Measurements from ENCODE around the gene THBD. TPM values are rescaled to one million over a fixed set of nuclear protein-coding genes. Genes with fewer than 3 reads are reported as not detected.
A peak's percentile ranks its signal among the peaks of the same experiment; 100 is the strongest.

Gene THBD
- total and polyA plus RNA-seq, 2 experiments from 2014 or later: 0.10 to 0.97 TPM

DNA sequence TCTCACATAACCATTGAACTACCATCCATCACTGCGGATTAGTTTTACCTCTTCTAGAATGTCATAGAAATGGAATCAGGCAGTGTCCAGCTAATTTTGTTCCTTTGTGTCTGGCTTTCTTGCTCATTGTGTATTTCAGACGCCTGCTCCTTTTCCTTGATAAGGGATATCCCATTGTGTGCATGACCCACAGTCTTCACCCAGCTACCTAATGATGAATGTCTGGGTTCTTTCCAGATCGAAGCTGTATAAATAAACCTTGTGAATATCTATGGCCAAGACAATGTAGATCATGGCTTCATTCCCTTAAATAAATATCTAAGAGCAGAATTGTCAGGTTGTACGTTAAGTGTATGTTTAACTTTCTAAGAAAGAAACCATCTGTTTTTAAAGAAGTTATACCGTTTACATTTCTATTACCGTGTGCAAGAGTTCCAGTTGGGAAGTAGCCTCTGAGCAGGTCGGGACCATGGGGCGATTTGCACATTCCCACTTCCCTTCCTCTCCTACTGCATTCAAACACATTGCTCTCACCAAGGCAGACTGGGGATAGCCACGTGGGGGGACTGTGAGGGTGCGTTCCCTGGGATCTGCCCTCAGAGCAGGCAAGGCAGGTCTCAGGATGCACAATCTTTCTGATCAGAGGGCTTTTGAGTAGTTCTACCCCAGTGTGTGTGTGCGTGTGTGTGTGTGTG is 23.6 kb upstream of the THBD start (continued):
- TF ChIP-seq, protein P1, sequence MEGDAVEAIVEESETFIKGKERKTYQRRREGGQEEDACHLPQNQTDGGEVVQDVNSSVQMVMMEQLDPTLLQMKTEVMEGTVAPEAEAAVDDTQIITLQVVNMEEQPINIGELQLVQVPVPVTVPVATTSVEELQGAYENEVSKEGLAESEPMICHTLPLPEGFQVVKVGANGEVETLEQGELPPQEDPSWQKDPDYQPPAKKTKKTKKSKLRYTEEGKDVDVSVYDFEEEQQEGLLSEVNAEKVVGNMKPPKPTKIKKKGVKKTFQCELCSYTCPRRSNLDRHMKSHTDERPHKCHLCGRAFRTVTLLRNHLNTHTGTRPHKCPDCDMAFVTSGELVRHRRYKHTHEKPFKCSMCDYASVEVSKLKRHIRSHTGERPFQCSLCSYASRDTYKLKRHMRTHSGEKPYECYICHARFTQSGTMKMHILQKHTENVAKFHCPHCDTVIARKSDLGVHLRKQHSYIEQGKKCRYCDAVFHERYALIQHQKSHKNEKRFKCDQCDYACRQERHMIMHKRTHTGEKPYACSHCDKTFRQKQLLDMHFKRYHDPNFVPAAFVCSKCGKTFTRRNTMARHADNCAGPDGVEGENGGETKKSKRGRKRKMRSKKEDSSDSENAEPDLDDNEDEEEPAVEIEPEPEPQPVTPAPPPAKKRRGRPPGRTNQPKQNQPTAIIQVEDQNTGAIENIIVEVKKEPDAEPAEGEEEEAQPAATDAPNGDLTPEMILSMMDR (conservative IDR thresholded peaks at IDR 0.05; ENCODE audit: low read depth in 2 of 2): no peak
- TF ChIP-seq ETS1 (IDR thresholded peaks at IDR 0.05): no peak
- no peak for TF ChIP-seq ZNF331 (CRISPR knock-in tag; IDR thresholded peaks at IDR 0.05; ENCODE audit: low read depth)
- no peak for TF ChIP-seq POLR2AphosphoS5 (IDR thresholded peaks at IDR 0.05; ENCODE audit: low read depth)
- TF ChIP-seq STAT1 (IDR thresholded peaks at IDR 0.05; ENCODE audit: unreplicated experiment): no peak
- no peak for TF ChIP-seq ZNF114 (CRISPR knock-in tag; IDR thresholded peaks at IDR 0.05)

- TF ChIP-seq, protein P2, sequence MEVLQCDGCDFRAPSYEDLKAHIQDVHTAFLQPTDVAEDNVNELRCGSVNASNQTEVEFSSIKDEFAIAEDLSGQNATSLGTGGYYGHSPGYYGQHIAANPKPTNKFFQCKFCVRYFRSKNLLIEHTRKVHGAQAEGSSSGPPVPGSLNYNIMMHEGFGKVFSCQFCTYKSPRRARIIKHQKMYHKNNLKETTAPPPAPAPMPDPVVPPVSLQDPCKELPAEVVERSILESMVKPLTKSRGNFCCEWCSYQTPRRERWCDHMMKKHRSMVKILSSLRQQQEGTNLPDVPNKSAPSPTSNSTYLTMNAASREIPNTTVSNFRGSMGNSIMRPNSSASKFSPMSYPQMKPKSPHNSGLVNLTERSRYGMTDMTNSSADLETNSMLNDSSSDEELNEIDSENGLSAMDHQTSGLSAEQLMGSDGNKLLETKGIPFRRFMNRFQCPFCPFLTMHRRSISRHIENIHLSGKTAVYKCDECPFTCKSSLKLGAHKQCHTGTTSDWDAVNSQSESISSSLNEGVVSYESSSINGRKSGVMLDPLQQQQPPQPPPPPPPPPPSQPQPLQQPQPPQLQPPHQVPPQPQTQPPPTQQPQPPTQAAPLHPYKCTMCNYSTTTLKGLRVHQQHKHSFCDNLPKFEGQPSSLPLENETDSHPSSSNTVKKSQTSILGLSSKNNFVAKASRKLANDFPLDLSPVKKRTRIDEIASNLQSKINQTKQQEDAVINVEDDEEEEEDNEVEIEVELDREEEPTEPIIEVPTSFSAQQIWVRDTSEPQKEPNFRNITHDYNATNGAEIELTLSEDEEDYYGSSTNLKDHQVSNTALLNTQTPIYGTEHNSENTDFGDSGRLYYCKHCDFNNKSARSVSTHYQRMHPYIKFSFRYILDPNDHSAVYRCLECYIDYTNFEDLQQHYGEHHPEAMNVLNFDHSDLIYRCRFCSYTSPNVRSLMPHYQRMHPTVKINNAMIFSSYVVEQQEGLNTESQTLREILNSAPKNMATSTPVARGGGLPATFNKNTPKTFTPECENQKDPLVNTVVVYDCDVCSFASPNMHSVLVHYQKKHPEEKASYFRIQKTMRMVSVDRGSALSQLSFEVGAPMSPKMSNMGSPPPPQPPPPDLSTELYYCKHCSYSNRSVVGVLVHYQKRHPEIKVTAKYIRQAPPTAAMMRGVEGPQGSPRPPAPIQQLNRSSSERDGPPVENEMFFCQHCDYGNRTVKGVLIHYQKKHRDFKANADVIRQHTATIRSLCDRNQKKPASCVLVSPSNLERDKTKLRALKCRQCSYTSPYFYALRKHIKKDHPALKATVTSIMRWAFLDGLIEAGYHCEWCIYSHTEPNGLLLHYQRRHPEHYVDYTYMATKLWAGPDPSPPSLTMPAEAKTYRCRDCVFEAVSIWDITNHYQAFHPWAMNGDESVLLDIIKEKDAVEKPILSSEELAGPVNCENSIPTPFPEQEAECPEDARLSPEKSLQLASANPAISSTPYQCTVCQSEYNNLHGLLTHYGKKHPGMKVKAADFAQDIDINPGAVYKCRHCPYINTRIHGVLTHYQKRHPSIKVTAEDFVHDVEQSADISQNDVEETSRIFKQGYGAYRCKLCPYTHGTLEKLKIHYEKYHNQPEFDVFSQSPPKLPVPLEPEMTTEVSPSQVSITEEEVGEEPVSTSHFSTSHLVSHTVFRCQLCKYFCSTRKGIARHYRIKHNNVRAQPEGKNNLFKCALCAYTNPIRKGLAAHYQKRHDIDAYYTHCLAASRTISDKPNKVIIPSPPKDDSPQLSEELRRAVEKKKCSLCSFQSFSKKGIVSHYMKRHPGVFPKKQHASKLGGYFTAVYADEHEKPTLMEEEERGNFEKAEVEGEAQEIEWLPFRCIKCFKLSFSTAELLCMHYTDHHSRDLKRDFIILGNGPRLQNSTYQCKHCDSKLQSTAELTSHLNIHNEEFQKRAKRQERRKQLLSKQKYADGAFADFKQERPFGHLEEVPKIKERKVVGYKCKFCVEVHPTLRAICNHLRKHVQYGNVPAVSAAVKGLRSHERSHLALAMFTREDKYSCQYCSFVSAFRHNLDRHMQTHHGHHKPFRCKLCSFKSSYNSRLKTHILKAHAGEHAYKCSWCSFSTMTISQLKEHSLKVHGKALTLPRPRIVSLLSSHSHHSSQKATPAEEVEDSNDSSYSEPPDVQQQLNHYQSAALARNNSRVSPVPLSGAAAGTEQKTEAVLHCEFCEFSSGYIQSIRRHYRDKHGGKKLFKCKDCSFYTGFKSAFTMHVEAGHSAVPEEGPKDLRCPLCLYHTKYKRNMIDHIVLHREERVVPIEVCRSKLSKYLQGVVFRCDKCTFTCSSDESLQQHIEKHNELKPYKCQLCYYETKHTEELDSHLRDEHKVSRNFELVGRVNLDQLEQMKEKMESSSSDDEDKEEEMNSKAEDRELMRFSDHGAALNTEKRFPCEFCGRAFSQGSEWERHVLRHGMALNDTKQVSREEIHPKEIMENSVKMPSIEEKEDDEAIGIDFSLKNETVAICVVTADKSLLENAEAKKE (CRISPR knock-in tag; IDR thresholded peaks at IDR 0.05): no peak
- no peak for TF ChIP-seq JUNB (IDR thresholded peaks at IDR 0.05; ENCODE audit: unreplicated experiment)
- TF ChIP-seq EZH2 (IDR thresholded peaks at IDR 0.05; ENCODE audit: low read depth, unreplicated experiment): no peak
- no peak for TF ChIP-seq STAT1 (IDR thresholded peaks at IDR 0.05; ENCODE audit: unreplicated experiment)
- no peak for TF ChIP-seq ZNF331 (CRISPR knock-in tag; IDR thresholded peaks at IDR 0.05; ENCODE audit: low read depth)
- Histone ChIP-seq H3F3A (replicated peaks; ENCODE audit: low read depth) (no peaks in the 10 kb centered on the region), H3K4me1 (ENCODE audit: insufficient read depth) (no peaks in the 10 kb centered on the region), H3K9me2 (ENCODE audit: insufficient read depth) (no peaks in the 10 kb centered on the region), H3K27ac (ENCODE audit: low read depth) (no peak overlapping the region), H2AFZ (peak overlapping the region; percentile 56; the same call in 1 of the 2 replicates), H4K20me1 (replicated peaks; ENCODE audit: insufficient read depth) (no peaks in the 10 kb centered on the region), H3K4me2 (no peak overlapping the region), H3K4me3 (no peak overlapping the region), H3K79me2 (replicated peaks; ENCODE audit: insufficient read depth) (no peaks in the 10 kb centered on the region), H3K36me3 (ENCODE audit: insufficient read depth) (no peaks in the 10 kb centered on the region), H3K27me3 (ENCODE audit: insufficient read depth) (no peaks in the 10 kb centered on the region)
- Mint-ChIP-seq H3K27me3 (ENCODE audit: insufficient read depth, low read depth, poor library complexity) (peaks cover 4% of the 10 kb centered on the region), H3K27ac (no peak overlapping the region), H3K9me3 (no peaks in the 10 kb centered on the region; the same call in 2 of the 3 replicates), H3K36me3 (ENCODE audit: low read depth) (no peaks in the 10 kb centered on the region), H3K4me1 (no peaks in the 10 kb centered on the region), H3K4me3 (no peak overlapping the region)
- ATAC-seq (no peak), DNase-seq (ENCODE audit: low spot score) (no peak)
Observed at GRCh38 chr20:23071996-23072395, 22.5 kb upstream of the THBD start.
